Measurements from ENCODE around the gene SULT1A2.
"Not testable (repeated sequence)": the region's sequence is repeated elsewhere in the genome, so short reads cannot be mapped to it uniquely, and the experiment has no call there.

Gene SULT1A2

GRCh38 chr16:28621481-28622155 lies 24.8 kb upstream of the SULT1A2 start:
- no peak overlapping the region for H3K4me3 ChIP-seq (ENCODE audit: low read depth, low read length)
- H3K36me3 ChIP-seq (replicated peaks), result no peaks in the 10 kb centered on the region
- DNase-seq, result no peak
- TF ChIP-seq, protein P1, sequence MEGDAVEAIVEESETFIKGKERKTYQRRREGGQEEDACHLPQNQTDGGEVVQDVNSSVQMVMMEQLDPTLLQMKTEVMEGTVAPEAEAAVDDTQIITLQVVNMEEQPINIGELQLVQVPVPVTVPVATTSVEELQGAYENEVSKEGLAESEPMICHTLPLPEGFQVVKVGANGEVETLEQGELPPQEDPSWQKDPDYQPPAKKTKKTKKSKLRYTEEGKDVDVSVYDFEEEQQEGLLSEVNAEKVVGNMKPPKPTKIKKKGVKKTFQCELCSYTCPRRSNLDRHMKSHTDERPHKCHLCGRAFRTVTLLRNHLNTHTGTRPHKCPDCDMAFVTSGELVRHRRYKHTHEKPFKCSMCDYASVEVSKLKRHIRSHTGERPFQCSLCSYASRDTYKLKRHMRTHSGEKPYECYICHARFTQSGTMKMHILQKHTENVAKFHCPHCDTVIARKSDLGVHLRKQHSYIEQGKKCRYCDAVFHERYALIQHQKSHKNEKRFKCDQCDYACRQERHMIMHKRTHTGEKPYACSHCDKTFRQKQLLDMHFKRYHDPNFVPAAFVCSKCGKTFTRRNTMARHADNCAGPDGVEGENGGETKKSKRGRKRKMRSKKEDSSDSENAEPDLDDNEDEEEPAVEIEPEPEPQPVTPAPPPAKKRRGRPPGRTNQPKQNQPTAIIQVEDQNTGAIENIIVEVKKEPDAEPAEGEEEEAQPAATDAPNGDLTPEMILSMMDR (IDR thresholded peaks at IDR 0.05; ENCODE audit: low read depth, low read length, missing control alignments), result no peak
- peaks cover 4% of the 10 kb centered on the region for H3K27me3 ChIP-seq (replicated peaks)
- H3K27ac ChIP-seq, result no peak overlapping the region
- in situ Hi-C loops (cut with HindIII; ENCODE audit: low pct_ligation_motif_present, low sequenced_read_pairs), result no loop called here

- DNase-seq; H3K36me3 ChIP-seq (replicated peaks); H3K27ac ChIP-seq; in situ Hi-C loops (cut with HindIII; ENCODE audit: low pct_ligation_motif_present, low sequenced_read_pairs); H3K4me3 ChIP-seq (ENCODE audit: low read depth, low read length); H3K27me3 ChIP-seq (replicated peaks): not testable (repeated sequence)
Observed at GRCh38 chr16:28620316-28620715, 23.5 kb upstream of the SULT1A2 start.

DNA sequence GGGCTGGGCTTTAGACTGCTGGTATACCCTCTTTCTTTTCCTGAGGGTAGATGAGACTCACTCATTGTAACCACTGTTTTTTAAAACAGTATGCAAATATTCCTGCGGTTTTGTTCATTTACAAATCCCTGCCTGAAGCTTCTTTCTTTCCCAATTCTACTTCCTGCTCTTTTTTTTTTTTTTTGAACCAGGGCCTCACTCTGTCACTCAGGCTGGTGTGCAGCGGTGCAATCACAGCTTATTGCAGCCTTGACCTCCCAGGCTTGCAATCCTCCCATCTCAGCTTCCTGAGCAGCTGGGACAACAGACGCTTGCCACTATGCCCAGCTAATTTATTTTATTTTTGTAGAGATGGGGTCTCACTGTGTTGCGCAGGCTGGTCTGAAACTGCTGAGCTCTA lies 21.0 kb upstream of the SULT1A2 start:
- no peak overlapping the region for H3K4me3 ChIP-seq (ENCODE audit: low read depth, low read length)
- H3K36me3 ChIP-seq (replicated peaks), result no peaks in the 10 kb centered on the region
- DNase-seq, result no peak
- no peak overlapping the region for H3K27ac ChIP-seq
- in situ Hi-C loops (cut with HindIII; ENCODE audit: low pct_ligation_motif_present, low sequenced_read_pairs), result no loop called here
- H3K27me3 ChIP-seq (replicated peaks), result no peaks in the 10 kb centered on the region
- TF ChIP-seq, protein P1 (IDR thresholded peaks at IDR 0.05; ENCODE audit: low read depth, low read length, missing control alignments), result no peak

- in situ Hi-C loops (cut with HindIII; ENCODE audit: low pct_ligation_motif_present, low sequenced_read_pairs), result no loop called here
- DNase-seq, result no peak
- Histone ChIP-seq H3K4me3 (ENCODE audit: low read depth, low read length) (no peak overlapping the region), H3K36me3 (replicated peaks) (no peaks in the 10 kb centered on the region), H3K27me3 (replicated peaks) (no peaks in the 10 kb centered on the region), H3K27ac (no peak overlapping the region)
- TF ChIP-seq, protein P1 (IDR thresholded peaks at IDR 0.05; ENCODE audit: low read depth, low read length, missing control alignments), result no peak
Observed at GRCh38 chr16:28616636-28617035, 19.8 kb upstream of the SULT1A2 start.

DNA sequence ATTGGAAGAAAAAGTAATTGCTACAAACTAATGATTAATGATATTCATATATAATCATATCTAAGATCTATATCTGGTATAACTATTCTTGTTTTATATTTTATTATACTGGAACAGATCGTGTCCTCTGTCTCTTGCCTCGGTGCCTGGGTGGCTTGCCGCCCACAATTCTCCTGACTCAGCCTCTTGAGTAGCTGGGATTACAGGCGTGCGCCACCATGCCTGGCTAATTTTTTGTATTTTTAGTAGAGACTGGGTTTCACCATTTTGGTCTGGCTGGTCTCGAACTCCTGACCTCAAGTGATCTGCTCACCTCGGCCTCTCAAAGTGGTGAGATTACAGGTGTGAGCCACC lies 19.4 kb upstream of the SULT1A2 start:
- H3K27ac ChIP-seq; in situ Hi-C loops (cut with HindIII; ENCODE audit: low pct_ligation_motif_present, low sequenced_read_pairs); H3K27me3 ChIP-seq (replicated peaks); H3K4me3 ChIP-seq (ENCODE audit: low read depth, low read length); H3K36me3 ChIP-seq (replicated peaks); DNase-seq: not testable (repeated sequence)

GRCh38 chr16:28615486-28616223 lies 18.8 kb upstream of the SULT1A2 start:
- H3K4me3 ChIP-seq (ENCODE audit: low read depth, low read length), result not testable (repeated sequence)

DNA sequence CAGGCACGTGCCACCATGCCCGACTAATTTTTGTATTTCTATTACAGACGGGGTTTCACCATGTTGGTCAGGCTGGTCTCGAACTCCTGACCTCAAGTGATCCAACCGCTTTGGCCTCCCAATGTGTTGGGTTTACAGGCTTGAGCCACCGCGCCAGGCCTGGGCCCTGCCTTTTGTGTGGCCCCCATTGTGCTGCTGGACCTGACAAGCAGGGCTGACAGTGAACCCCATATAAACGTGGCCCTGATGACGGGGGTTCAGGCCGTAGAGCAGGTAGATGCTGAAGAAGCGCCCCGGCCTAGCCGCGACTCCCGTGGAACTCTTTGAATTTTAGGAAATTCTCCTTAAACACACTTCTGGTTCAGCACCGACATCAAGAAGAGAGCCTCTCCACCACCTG lies 17.7 kb upstream of the SULT1A2 start:
- H3K4me3 ChIP-seq (ENCODE audit: low read depth, low read length); H3K27ac ChIP-seq; H3K36me3 ChIP-seq (replicated peaks); in situ Hi-C loops (cut with HindIII; ENCODE audit: low pct_ligation_motif_present, low sequenced_read_pairs); H3K27me3 ChIP-seq (replicated peaks); DNase-seq: not testable (repeated sequence)

More at GRCh38 chr16:28615486-28616223, 18.8 kb upstream of the SULT1A2 start:
- H3K27ac ChIP-seq; H3K27me3 ChIP-seq (replicated peaks); H3K36me3 ChIP-seq (replicated peaks); in situ Hi-C loops (cut with HindIII; ENCODE audit: low pct_ligation_motif_present, low sequenced_read_pairs): not testable (repeated sequence)
- DNase-seq, result peak; percentile 48
- TF ChIP-seq, protein P1 (IDR thresholded peaks at IDR 0.05; ENCODE audit: low read depth, low read length, missing control alignments), result peak; percentile 68

- H3K4me3 ChIP-seq (ENCODE audit: low read depth, low read length); DNase-seq; H3K36me3 ChIP-seq (replicated peaks); H3K27ac ChIP-seq; in situ Hi-C loops (cut with HindIII; ENCODE audit: low pct_ligation_motif_present, low sequenced_read_pairs); H3K27me3 ChIP-seq (replicated peaks): not testable (repeated sequence)
Observed at GRCh38 chr16:28613912-28614311, 17.1 kb upstream of the SULT1A2 start.

DNA sequence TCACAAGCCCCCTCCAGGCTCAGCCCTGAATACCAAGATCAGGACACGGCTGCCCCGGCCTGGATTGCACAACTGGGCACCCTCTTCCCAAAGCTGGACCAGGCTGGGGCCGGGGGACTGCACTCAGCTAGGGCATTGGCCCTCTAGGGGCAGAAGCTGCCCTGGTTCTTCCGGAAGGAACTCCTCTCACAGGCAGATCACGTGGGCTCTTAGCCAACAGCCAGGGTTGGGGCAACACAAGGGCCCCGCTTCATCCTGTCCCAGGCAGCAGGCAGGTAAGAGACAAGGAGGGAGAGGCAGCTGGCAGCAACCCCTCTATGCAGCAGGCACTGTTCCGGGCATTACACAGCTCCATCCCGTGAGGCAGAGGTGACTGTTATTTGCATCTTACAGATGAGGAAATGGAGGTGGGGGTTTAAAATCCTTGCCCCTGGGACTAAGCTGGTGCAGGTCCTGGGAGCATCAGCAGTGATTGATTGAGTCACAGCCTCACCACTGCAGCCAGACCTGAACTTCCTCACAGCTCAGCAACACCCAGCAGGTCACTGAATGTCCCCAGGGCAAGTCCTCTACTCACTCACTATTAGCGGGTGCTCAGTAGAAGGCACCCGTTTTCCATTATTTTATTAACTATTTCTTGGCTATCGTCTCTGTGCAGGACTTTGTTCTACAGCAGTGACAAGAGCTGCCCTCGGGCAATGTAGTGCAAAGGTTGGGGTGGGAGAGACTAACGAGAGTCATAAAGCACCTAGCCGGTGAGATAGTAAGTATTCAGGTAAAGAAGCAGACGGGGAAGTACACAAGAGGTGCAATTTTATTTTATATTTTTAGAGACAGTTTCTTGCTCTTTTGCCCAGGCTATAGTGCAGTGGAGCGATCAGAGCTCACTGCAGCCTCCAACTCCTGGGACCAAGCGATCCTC lies 15.8 kb upstream of the SULT1A2 start:
- H3K27me3 ChIP-seq (replicated peaks); H3K27ac ChIP-seq; H3K4me3 ChIP-seq (ENCODE audit: low read depth, low read length); DNase-seq; H3K36me3 ChIP-seq (replicated peaks); in situ Hi-C loops (cut with HindIII; ENCODE audit: low pct_ligation_motif_present, low sequenced_read_pairs): not testable (repeated sequence)
